GM21717 (cell line): ENCODE data around the gene RNF150.
"Not testable (repeated sequence)": the region's sequence is repeated elsewhere in the genome, so short reads cannot be mapped to it uniquely, and the experiment has no call there.

Experiments
- ATAC-seq: cut with Tn5 transposase; IDR thresholded peaks from one replicate; pipeline ENCODE4 v1.9.1; 2021; ENCODE audit warnings: mild to moderate bottlenecking, moderate library complexity; ENCODE audit not compliant: unreplicated experiment

The RNF150 gene

DNA sequence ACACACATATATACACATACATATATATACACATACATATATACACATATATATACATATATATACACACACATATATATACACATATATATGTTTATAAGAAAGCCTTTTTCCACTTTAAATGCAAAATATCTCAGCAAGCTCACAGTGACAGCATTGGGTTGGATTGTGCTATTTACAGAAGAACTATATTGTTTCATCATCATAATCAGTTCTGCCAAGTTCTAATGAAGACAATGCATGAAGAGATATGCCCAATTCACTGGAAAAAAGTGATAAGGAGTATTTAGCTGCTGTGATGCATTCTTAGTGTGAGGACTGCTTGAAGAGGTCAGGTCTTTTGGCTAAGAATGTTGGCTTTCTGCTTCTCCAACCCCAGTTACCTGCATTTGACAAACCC lies 54.4 kb downstream of the RNF150 start:
- no peak for ATAC-seq

DNA sequence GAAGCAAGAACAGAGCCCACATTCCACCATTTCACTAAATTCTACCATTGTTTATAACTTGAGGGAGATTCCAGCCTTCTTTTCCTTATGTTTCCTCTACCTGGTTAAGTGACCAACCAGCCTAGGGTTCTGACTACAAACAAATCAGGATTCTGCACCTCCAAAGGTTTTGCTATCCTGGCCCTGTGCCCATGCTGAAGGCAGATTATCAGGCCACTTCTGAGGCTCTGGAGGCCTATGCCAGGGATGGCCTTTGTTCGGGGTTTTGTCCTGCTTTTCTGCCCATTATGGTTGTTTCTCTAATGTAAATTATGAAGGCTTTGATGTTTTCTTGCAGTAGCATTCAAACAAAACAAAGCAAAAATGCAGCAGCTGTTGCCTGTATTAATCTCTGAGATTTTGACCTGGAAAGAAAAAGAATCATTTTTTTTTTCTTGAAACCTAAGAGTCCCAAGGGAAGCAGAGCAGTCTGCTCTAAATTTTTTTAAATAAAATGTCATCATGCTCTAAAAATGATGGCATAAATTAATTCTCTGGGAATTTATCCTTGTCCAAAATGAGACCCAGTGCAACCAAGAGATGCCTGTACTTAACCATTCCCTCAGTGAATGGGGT lies 55.6 kb downstream of the RNF150 start:
- no peak for ATAC-seq

DNA sequence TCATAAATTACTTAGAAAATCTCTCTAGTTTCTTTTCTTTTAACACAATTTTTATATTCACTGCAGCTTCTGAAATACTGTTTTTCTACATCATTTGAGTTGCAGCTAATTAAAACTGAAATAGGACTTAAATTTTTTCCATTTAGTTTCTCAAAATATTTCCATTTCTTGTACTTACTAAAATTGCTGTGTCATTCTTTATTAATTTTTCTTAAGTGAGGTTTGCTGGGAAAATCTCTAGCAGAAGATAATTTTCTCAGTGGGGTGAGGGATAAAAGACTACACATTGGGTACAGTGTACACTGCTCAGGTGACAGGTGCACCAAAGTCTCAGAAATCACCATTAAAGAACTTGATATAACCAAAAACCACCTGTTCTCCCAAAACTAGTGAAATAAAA lies 57.7 kb downstream of the RNF150 start:
- ATAC-seq: no peak

DNA sequence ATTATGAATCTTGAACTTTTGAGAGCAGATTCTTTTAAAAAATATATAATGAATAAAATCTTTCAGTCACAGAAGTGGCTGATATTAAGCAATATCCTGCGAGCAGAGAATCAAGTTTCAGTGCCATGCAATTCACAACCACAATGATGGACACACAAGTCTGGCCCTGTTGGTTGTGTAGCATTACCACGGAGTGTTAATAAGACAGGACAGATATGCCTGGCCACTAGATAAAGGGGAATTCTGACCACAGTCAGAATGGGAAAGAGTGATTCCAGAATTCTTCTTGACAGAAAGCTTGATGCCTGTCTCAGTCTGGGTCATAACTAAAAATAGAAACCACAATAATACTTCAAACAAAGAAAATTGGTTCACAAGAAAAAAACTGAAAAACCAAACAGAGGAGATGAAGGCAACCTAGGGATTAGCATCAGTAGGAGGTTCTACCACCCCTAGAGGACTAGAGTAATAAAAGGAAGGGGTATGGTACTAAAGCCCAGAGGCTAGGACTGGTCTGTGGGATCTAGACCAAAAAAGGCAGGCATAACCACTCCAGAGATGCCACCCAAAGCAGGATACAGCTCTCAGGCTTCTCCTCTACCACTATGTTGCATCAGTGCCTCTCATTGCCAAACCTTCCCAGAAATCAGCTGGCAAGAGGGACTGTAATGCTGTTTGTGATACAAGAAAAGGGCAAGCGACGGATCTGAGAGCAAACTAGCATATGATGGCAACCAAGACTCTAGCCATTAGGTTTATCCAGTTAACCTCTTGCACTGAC lies 59.0 kb downstream of the RNF150 start:
- peak; percentile 56 for ATAC-seq

DNA sequence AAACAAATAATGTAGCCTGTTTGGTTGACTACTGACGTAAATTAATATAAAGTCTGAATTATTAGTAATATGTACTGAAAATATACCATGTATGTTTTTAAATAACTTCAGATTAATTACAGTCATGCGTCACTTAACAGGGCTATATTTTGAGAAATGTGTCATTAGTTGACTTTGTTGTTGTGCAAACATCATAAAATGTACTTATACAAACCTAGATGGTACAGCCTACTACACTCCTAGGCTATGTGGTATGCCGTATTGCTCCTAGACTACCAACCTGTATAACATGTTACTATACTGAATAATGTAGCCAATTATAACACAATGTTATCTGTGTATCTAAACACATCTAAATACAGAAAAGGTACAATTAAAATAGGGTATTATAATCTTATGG lies 66.6 kb downstream of the RNF150 start:
- ATAC-seq: no peak

- ATAC-seq: no peak
These were observed 67.4 kb downstream of the RNF150 start for GRCh38 chr4:141065872-141066271.

DNA sequence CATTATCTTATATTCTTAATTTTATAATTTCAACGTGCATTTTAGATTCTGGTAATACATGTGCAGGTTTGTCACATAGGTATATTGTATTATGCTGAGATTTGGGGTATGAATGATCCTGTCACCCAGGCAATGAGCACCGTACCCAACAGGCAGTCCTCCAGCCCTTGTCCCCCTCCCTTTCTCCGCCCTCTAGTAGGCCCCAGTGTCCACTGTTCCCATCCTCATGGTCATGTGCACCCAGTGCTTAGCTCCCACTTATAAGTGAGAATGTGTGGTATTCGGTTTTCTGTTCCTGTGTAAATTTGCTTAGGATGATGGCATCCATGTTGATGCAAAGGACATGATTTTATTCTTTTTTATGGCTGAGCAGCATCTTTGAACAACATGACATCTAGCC lies 70.6 kb downstream of the RNF150 start:
- ATAC-seq: no peak

- ATAC-seq: no peak
These were observed 74.4 kb downstream of the RNF150 start for GRCh38 chr4:141058591-141059512.

DNA sequence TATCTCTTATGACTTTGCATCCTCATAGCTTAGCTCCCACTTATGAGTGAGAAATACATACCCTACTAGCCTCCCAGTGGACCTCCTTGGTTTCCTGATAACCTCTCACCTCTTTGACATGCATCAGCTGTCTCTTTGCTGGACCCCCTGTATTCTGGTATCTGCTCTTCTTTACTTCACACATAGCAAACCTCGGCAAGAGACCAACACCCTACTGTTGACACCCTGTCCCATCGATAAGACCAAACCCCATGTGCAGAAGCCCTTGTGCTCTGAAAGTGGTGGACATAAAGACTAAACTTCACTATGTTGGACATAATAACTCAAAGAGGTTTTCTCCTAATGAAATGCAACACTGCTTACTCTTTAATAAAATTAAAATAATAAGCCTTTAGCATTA lies 75.7 kb downstream of the RNF150 start:
- ATAC-seq: no peak

GRCh38 chr4:141056473-141056872 lies 76.8 kb downstream of the RNF150 start:
- no peak for ATAC-seq

GRCh38 chr4:141054446-141054845 lies 78.8 kb downstream of the RNF150 start:
- ATAC-seq: no peak

DNA sequence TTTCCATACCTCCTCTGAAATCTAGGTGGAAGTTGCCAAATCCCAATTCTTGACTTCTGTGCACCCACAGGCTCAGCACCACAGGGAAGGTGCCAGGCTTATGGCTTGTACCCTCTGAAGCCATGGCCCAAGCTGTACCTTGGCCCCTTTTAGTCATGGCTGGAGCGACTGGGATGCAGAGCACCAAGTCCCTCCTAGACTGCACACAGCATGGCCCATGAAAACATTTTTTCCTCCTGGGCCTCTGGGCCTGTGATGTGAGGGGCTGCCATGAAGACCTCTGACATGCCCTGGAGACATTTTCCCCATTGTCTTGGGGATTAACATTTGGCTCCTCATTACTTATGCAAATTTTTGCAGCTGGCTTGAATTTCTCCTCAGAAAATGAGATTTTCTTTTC lies 82.3 kb downstream of the RNF150 start:
- not testable (repeated sequence) for ATAC-seq

- no peak for ATAC-seq
These were observed 85.9 kb downstream of the RNF150 start for GRCh38 chr4:141047228-141047884.

- ATAC-seq: no peak
These were observed 87.0 kb downstream of the RNF150 start for GRCh38 chr4:141046255-141046654.

DNA sequence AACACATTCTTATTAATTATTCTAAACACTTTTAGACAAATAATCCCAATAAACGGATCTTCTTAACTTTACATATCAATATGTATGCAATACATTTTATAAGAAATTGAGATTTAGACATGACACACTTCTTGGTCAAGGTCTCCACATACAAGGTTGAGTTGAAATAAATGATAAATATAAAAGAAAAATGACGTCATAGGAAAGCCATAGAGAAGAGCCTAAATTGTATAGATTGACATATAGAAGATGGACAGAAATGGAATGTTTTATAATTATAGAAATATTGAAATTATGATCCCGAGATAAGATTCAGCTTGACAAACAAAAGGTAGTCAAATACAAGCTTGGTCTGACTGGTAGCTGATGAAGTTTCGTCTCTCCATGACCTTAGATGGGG lies 87.4 kb downstream of the RNF150 start:
- no peak for ATAC-seq

GRCh38 chr4:141041021-141041476 lies 92.2 kb downstream of the RNF150 start:
- ATAC-seq: no peak

DNA sequence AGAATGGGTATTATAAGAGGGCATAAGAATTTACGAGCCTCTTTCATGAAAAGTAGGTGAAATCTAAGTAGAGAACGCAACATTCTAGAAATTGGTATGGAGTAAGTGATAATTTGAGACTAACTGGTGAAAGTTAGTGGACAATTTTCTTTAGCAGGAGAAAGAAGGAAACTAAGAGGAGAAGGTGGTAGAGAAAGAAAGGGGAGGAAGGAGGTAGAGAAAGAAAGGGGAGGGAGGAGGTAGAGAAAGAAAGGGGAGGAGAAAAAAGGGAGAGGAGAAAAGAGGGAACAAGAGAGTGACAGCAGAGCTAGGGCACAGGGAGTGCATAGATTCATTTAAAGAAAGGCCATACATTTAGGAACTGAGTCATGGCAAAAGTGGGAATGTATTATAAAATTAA lies 94.1 kb downstream of the RNF150 start:
- no peak for ATAC-seq

DNA sequence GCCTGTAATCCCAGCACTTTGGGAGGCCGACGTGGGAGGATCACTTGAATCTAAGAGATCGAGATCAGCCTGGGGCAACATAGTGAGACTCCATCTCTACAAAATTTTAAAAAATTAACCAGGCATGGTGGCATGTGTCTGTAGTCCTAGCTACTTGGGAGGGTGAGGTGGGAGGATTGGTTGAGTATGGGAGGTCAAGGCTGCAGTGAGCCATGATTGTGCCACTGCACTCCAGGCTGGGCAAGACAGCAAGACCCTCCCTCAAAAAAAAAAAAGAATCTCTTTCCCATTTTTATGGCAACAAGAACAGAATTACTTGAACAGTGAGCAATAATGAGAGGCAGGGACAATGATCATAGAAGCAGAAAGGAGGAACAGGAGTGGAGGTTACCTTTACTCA lies 94.8 kb downstream of the RNF150 start:
- no peak for ATAC-seq

- no peak for ATAC-seq
These were observed 95.8 kb downstream of the RNF150 start for GRCh38 chr4:141037446-141037845.

- no peak for ATAC-seq
These were observed 96.5 kb downstream of the RNF150 start for GRCh38 chr4:141036786-141037185.

DNA sequence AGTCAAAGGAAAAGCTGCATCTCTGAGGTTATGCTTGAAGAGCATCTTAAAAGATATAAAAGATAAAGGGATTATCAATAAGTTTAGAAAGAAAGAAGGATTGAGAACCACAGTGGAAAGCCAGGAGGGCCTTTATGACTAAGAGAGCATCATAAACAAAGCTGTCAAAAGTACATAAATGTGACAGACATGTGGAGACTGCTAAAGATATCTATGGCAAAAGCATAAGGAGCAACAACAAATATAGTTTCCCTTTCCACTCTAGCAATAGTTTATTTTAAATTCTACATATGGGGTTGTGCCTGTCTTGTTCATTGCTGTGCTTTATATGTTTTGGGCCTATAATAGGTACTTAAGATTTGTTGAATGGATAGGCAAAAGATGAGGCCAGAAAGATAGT lies 97.3 kb downstream of the RNF150 start:
- no peak for ATAC-seq
